Measurements from ENCODE around the gene TP53I13.

- TF ChIP-seq, protein P1, sequence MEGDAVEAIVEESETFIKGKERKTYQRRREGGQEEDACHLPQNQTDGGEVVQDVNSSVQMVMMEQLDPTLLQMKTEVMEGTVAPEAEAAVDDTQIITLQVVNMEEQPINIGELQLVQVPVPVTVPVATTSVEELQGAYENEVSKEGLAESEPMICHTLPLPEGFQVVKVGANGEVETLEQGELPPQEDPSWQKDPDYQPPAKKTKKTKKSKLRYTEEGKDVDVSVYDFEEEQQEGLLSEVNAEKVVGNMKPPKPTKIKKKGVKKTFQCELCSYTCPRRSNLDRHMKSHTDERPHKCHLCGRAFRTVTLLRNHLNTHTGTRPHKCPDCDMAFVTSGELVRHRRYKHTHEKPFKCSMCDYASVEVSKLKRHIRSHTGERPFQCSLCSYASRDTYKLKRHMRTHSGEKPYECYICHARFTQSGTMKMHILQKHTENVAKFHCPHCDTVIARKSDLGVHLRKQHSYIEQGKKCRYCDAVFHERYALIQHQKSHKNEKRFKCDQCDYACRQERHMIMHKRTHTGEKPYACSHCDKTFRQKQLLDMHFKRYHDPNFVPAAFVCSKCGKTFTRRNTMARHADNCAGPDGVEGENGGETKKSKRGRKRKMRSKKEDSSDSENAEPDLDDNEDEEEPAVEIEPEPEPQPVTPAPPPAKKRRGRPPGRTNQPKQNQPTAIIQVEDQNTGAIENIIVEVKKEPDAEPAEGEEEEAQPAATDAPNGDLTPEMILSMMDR (IDR thresholded peaks at IDR 0.05), result no peak
- no peak for TF ChIP-seq ZFX (IDR thresholded peaks at IDR 0.05; ENCODE audit: borderline replicate concordance)
Measured at GRCh38 chr17:29613856-29614255, 45.4 kb downstream of the TP53I13 start.

Data from 22Rv1 (cell line).